OCI-LY7 (cell line): Measurements from ENCODE around the gene SH3PXD2A. TPM values are rescaled to one million over a fixed set of nuclear protein-coding genes. Genes with fewer than 3 reads are reported as not detected.

ENCODE experiments used
- BruUV-seq: library from RNA; stranded (reverse); fragments of 400-500 nt; replicated peaks from 2 replicates; lab custom pipeline; 2021; lab: Mats Ljungman, UMichigan
- CTCF ChIA-PET: fragments of 300-600 bp; sonication (Branson Sonifier 250); formaldehyde crosslinking; loops from one replicate; lab custom pipeline; 2022; ENCODE audit warnings: antibody characterized with exemption; ENCODE audit not compliant: unreplicated experiment; lab: Charles Lee
- POLR2A ChIA-PET: fragments of 300-600 bp; sonication (Branson Sonifier 250); formaldehyde crosslinking; loops from one replicate; lab custom pipeline; 2022; ENCODE audit warnings: antibody characterized with exemption; lab: Charles Lee
- DNase-seq: peaks from one replicate; pipeline ENCODE4 v3.0.0-alpha.2; 2015; ENCODE audit warnings: low spot score
- H2AFZ ChIP-seq: fragments of 200-600 bp; sonication (generic), shearing (Covaris generic); 2 replicates; pipeline ENCODE4 v1.6.1; 2014; ENCODE audit warnings: mild to moderate bottlenecking, antibody characterized with exemption, low read length, moderate library complexity
- H3K27ac ChIP-seq: fragments of 200-600 bp; sonication (generic); 2 replicates; pipeline ENCODE4 v1.5.1; 2014; ENCODE audit warnings: mixed run types, low read depth, mild to moderate bottlenecking, moderate library complexity, low read length, inconsistent platforms; ENCODE audit not compliant: poor library complexity, severe bottlenecking
- H3K36me3 ChIP-seq: fragments of 200-600 bp; sonication (generic); 2 replicates; pipeline ENCODE4 v1.6.1; 2014; ENCODE audit warnings: mild to moderate bottlenecking, antibody characterized with exemption, low read length, moderate library complexity, mixed read lengths; ENCODE audit not compliant: insufficient read depth
- H3K4me1 ChIP-seq: fragments of 200-600 bp; sonication (generic); 2 replicates; pipeline ENCODE4 v1.5.1; 2014; ENCODE audit warnings: mild to moderate bottlenecking, low read length; ENCODE audit not compliant: insufficient read depth, poor library complexity, severe bottlenecking
- H3K4me2 ChIP-seq: fragments of 200-600 bp; sonication (generic); 2 replicates; pipeline ENCODE4 v1.6.1; 2014; ENCODE audit warnings: mild to moderate bottlenecking, low read length
- H3K4me3 ChIP-seq: fragments of 200-600 bp; sonication (generic); 2 replicates; pipeline ENCODE4 v1.5.1; 2014; ENCODE audit warnings: mild to moderate bottlenecking, low read depth, low read length; ENCODE audit not compliant: poor library complexity, severe bottlenecking
- H3K79me2 ChIP-seq: fragments of 200-600 bp; sonication (generic); 2 replicates; pipeline ENCODE4 v1.6.1; 2016; ENCODE audit warnings: low read depth, mild to moderate bottlenecking, low read length, moderate library complexity, mixed read lengths; ENCODE audit not compliant: insufficient read depth
- H3K9me2 ChIP-seq: fragments of 200-600 bp; sonication (generic); 2 replicates; pipeline ENCODE4 v1.6.1; 2016; ENCODE audit warnings: mild to moderate bottlenecking, low read length, mixed read lengths; ENCODE audit not compliant: insufficient read depth
- H3K9me3 ChIP-seq: fragments of 200-600 bp; sonication (generic); 2 replicates; pipeline ENCODE4 v1.6.1; 2014; ENCODE audit warnings: mild to moderate bottlenecking, mixed run types, low read length, mixed read lengths
- H4K20me1 ChIP-seq: fragments of 200-600 bp; sonication (generic); 2 replicates; pipeline ENCODE4 v1.6.1; 2014; ENCODE audit warnings: mild to moderate bottlenecking, antibody characterized with exemption, low read length, moderate library complexity, mixed read lengths; ENCODE audit not compliant: insufficient read depth
- CTCF ChIP-seq: fragments of 200-600 bp; sonication (generic); conservative IDR thresholded peaks from 2 replicates; pipeline ENCODE4 v1.5.1; 2014; ENCODE audit warnings: mild to moderate bottlenecking, antibody characterized with exemption, low read length, moderate library complexity, mixed read lengths
- EZH2phosphoT487 ChIP-seq: fragments of 200-600 bp; sonication (generic); IDR thresholded peaks from 2 replicates; pipeline ENCODE4 v1.6.1; 2018; ENCODE audit warnings: low read depth, borderline replicate concordance, mild to moderate bottlenecking, mixed run types, antibody characterized with exemption, low read length, moderate library complexity, mixed read lengths
- intact Hi-C: fragments of 100-400 bp; cut with micrococcal nuclease; formaldehyde crosslinking; loops from one replicate; pipeline ENCODE4 v1.10.0; 2022; ENCODE audit not compliant: unreplicated experiment
- total RNA-seq, 2 experiments: library from RNA; depleted of rRNA in 1 of 2; stranded (reverse); fragments of >200 nt in 1 of 2; shearing (Covaris generic) in 1 of 2; gene quantifications; 2 replicates each; pipeline ENCODE4 v1.2.3, GENCODE V29; 2014 to 2022

The SH3PXD2A gene
- total RNA-seq, 2 experiments from 2014 or later = 0.85 to 5.9 TPM

- TF ChIP-seq CTCF (no peak), EZH2phosphoT487 (no peak)
- Histone ChIP-seq H3K4me2 (no peak overlapping the region), H3K79me2 (no peaks in the 10 kb centered on the region), H3K27ac (no peak overlapping the region), H3K9me3 (no peaks in the 10 kb centered on the region), H3K36me3 (no peaks in the 10 kb centered on the region), H3K4me1 (no peaks in the 10 kb centered on the region), H2AFZ (no peak overlapping the region), H3K4me3 (no peak overlapping the region), H3K9me2 (no peaks in the 10 kb centered on the region), H4K20me1 (no peaks in the 10 kb centered on the region)
- POLR2A ChIA-PET = no interaction called here
- CTCF ChIA-PET = no interaction called here
- no TSS peak for BruUV-seq
- no peak for DNase-seq
- intact Hi-C loops = no loop called here
Measured at GRCh38 chr10:103805781-103806180, 49.6 kb downstream of the SH3PXD2A start.

GRCh38 chr10:103804871-103805270 is 50.5 kb downstream of the SH3PXD2A start:
- Histone ChIP-seq H3K4me1 (no peaks in the 10 kb centered on the region), H3K36me3 (no peaks in the 10 kb centered on the region), H3K9me2 (no peaks in the 10 kb centered on the region), H3K79me2 (no peaks in the 10 kb centered on the region), H2AFZ (no peak overlapping the region), H4K20me1 (no peaks in the 10 kb centered on the region), H3K9me3 (no peaks in the 10 kb centered on the region), H3K4me2 (no peak overlapping the region), H3K27ac (no peak overlapping the region), H3K4me3 (no peak overlapping the region)
- no TSS peak for BruUV-seq
- ChIA-PET POLR2A (no interaction called here), CTCF (no interaction called here)
- no peak for DNase-seq
- intact Hi-C loops = no loop called here
- no peak for TF ChIP-seq CTCF

GRCh38 chr10:103803941-103804340 is 51.4 kb downstream of the SH3PXD2A start:
- DNase-seq = no peak
- H3K79me2 ChIP-seq = no peaks in the 10 kb centered on the region
- no peak overlapping the region for H3K27ac ChIP-seq
- CTCF ChIA-PET = no interaction called here
- H3K9me2 ChIP-seq = no peaks in the 10 kb centered on the region
- TF ChIP-seq CTCF (no peak), EZH2phosphoT487 (no peak)
- no peak overlapping the region for H2AFZ ChIP-seq
- POLR2A ChIA-PET = no interaction called here
- H3K4me1 ChIP-seq = no peaks in the 10 kb centered on the region
- no peak overlapping the region for H3K4me3 ChIP-seq
- H3K4me2 ChIP-seq = no peak overlapping the region
- BruUV-seq = no TSS peak
- H3K36me3 ChIP-seq = no peaks in the 10 kb centered on the region
- no peaks in the 10 kb centered on the region for H3K9me3 ChIP-seq
- H4K20me1 ChIP-seq = no peaks in the 10 kb centered on the region
- intact Hi-C loops = no loop called here
